Testis (tissue), 2 donors: ENCODE data around the gene AP2B1.

Experiments used
- CTCF ChIP-seq, 3 experiments: fragments of 450-650 bp in 2 of 3; fragments of 200-600 bp in 1 of 3; sonication (generic) in 1 of 3; IDR thresholded peaks; one replicate each; pipeline ENCODE4 v1.5.1; 2016 to 2019; ENCODE audit warnings: antibody characterized with exemption in 3 of 3, mild to moderate bottlenecking in 2 of 3, moderate library complexity in 1 of 3
- POLR2A ChIP-seq: fragments of 450-650 bp; IDR thresholded peaks from one replicate; pipeline ENCODE4 v1.6.1; 2017; ENCODE audit warnings: antibody characterized with exemption, mild to moderate bottlenecking, moderate library complexity

- TF ChIP-seq CTCF (IDR thresholded peaks at IDR 0.05) (no peak), POLR2A (no peak)
Measured at GRCh38 chr17:35584061-35584460, 3.1 kb upstream of the AP2B1 start.
